Sigmoid colon (tissue), 7 donors: Measurements from ENCODE around the gene PRKACG. TPM values are rescaled to one million over a fixed set of nuclear protein-coding genes. Genes with fewer than 3 reads are reported as not detected.

Experiments
- DNase-seq: peaks from one replicate; pipeline ENCODE4 v3.0.0-alpha.2; 2019
- H3K27ac ChIP-seq, 4 donors: fragments of 200-600 bp; sonication (generic); one replicate each; pipeline ENCODE4 v1.5.1; 2016 to 2019; ENCODE audit warnings: mild to moderate bottlenecking in 1 of 4
- H3K27me3 ChIP-seq, 3 donors: fragments of 200-600 bp; sonication (generic); one replicate each; pipeline ENCODE4 v1.5.1; 2019; ENCODE audit warnings: mild to moderate bottlenecking in 1 of 3
- H3K36me3 ChIP-seq, 4 donors: fragments of 200-600 bp; sonication (generic); one replicate each; pipeline ENCODE4 v1.5.1; 2016 to 2019
- H3K4me1 ChIP-seq, 4 donors: fragments of 200-600 bp; sonication (generic); one replicate each; pipeline ENCODE4 v1.5.1; 2017 to 2019
- H3K4me3 ChIP-seq, 4 donors: fragments of 200-600 bp; sonication (generic); one replicate each; pipeline ENCODE4 v1.5.1; 2017 to 2019; ENCODE audit warnings: mild to moderate bottlenecking in 2 of 4, moderate library complexity in 1 of 4
- H3K9me3 ChIP-seq, 4 donors: fragments of 200-600 bp in 3 of 4; sonication (generic) in 3 of 4; one replicate each; pipeline versions ENCODE4 v1.5.1 to v1.6.1; 2013 to 2019
- EP300 ChIP-seq, 4 donors: sonication (generic); formaldehyde crosslinking; IDR thresholded peaks; one replicate each; pipeline ENCODE4 v1.6.1; 2017; ENCODE audit warnings: antibody characterized with exemption in 4 of 4
- POLR2A ChIP-seq, 2 donors: fragments of 450-650 bp; IDR thresholded peaks; one replicate each; pipeline ENCODE4 v1.6.1; 2016; ENCODE audit warnings: antibody characterized with exemption in 2 of 2, mild to moderate bottlenecking in 2 of 2, moderate library complexity in 2 of 2
- POLR2AphosphoS5 ChIP-seq, 4 donors: sonication (generic); formaldehyde crosslinking; IDR thresholded peaks; one replicate each; pipeline ENCODE4 v1.6.1; 2017; ENCODE audit warnings: antibody characterized with exemption in 4 of 4
- WGBS, 2 donors: extraction: QIAGEN DNeasy Blood & Tissue Kit; methylation state at CpG; one replicate each; pipeline ENCODE4 v1.1.7; 2013; 5-methylcytosine and 5-hydroxymethylcytosine counted together
- intact Hi-C: fragments of 100-400 bp; cut with DNase I; formaldehyde crosslinking; loops from one replicate; pipeline ENCODE4 v1.15.1; 2023
- polyA plus RNA-seq, 3 donors: library from polyadenylated mRNA; stranded (reverse); fragments of 200-250 nt; gene quantifications; one replicate each; pipeline ENCODE4 v1.2.3, GENCODE V29; 2013
- total RNA-seq, 4 donors: library from RNA; depleted of rRNA; stranded (reverse); fragments of >200 nt; gene quantifications; one replicate each; pipeline ENCODE4 v1.1.0, GENCODE V29; 2016
- TF ChIP-seq, protein P1 (sequence below), 4 experiments: fragments of 450-650 bp in 3 of 4; fragments of 200-600 bp in 1 of 4; IDR thresholded peaks; one replicate each; pipeline ENCODE4 v1.5.1; 2016 to 2019; ENCODE audit warnings: antibody characterized with exemption in 4 of 4, mild to moderate bottlenecking in 3 of 4, moderate library complexity in 2 of 4
- donor health status: healthy with polysubstance abuse.
- donor health status: Bipolar disorder and iron deficiency.
- donor health status: healthy.

The PRKACG gene
- total and polyA plus RNA-seq, 7 donors = not detected

DNA sequence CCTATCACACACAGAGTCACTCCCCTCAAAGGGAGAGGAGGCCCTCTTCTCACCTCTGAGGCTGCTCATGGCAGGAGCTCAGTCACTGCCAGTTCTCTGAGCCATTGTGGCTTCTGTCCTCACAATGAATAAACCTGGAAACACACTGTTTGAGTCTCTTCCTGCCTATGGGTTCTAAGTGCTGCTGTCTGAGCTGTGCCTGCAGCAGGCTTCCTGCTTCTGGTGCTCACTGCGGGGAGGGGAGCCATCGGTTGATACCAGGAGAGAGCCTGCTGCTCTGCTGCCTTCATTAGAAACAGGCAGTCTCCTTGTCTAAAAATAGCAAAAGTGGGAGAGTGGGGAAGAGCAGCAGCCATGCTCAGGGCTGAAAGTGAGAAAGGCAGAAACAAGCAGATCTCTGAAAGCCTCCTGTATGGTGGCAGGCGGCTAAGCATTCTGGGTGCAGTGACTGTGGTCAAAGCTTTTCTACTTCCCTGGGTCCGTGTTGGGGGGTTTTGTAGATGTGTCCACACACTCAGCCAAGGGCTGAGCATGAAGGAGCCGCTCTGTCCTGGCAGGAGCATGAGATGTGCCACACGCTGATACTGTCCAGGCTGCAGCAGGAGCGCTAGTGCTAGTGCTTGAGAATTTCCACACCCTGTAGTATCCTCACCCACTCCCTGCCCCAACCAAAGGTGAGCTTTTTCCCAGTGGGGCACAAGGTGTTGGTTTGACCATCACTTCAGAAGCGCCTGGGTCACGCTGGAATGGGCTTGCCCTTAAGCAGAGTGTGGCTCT, 34.2 kb downstream of the PRKACG start:
- Histone ChIP-seq H3K36me3 (no peaks in the 10 kb centered on the region), H3K4me3 (no peak overlapping the region), H3K27me3 (no peaks in the 10 kb centered on the region), H3K4me1 (peaks cover 0 to 71% (median 51%) of the 10 kb centered on the region in 4 donors), H3K27ac (peak overlapping the region in 3 of 4 donors; percentile 80 to 88 (median 86)), H3K9me3 (no peaks in the 10 kb centered on the region)
- TF ChIP-seq, protein P1, sequence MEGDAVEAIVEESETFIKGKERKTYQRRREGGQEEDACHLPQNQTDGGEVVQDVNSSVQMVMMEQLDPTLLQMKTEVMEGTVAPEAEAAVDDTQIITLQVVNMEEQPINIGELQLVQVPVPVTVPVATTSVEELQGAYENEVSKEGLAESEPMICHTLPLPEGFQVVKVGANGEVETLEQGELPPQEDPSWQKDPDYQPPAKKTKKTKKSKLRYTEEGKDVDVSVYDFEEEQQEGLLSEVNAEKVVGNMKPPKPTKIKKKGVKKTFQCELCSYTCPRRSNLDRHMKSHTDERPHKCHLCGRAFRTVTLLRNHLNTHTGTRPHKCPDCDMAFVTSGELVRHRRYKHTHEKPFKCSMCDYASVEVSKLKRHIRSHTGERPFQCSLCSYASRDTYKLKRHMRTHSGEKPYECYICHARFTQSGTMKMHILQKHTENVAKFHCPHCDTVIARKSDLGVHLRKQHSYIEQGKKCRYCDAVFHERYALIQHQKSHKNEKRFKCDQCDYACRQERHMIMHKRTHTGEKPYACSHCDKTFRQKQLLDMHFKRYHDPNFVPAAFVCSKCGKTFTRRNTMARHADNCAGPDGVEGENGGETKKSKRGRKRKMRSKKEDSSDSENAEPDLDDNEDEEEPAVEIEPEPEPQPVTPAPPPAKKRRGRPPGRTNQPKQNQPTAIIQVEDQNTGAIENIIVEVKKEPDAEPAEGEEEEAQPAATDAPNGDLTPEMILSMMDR (IDR thresholded peaks at IDR 0.05) = no peak
- peak in 1 of 4 donors; percentile 67 for TF ChIP-seq EP300 (IDR thresholded peaks at IDR 0.05)
- TF ChIP-seq POLR2AphosphoS5 (IDR thresholded peaks at IDR 0.05) = peak; percentile 81 to 93 (median 90)
- 72 to 87% methylated on average over 9 of the region's 9 CpGs for WGBS, 2 donors
- peak; percentile 87 for DNase-seq
- intact Hi-C loops = loop anchor here (5.0 kb wide), 2 partner anchors 107 to 202 kb away; no protein-coding TSS in a partner anchor

DNA sequence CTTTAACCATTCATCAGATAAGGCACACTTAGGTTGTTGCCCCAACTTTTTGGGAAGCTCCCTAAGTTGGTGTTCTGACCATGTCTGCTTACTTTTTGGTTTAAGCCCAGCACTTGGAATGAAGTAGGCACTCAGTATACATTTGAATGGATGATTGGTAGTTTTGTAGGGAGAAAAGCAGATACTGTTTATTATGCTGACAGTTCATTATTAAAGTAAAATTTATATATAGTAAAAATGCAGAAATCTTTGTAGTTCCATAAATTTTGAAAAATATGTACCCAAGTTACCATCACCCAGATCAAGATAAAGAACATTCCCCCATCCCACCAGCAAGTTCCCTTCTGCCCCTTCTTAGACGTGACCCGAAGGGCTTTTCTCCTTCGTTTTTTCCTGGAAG, 35.4 kb downstream of the PRKACG start:
- Histone ChIP-seq H3K9me3 (no peaks in the 10 kb centered on the region), H3K4me1 (peaks cover 0 to 80% (median 63%) of the 10 kb centered on the region in 4 donors), H3K27ac (peak overlapping the region in 3 of 4 donors; percentile 80 to 88 (median 86)), H3K36me3 (no peaks in the 10 kb centered on the region), H3K4me3 (no peak overlapping the region), H3K27me3 (no peaks in the 10 kb centered on the region)
- intact Hi-C loops = loop anchor here (5.0 kb wide), 1 partner anchor 201 kb away; no protein-coding TSS in a partner anchor
- WGBS, 2 donors = 96 to 98% methylated on average over 3 of the region's 3 CpGs
- TF ChIP-seq POLR2A (IDR thresholded peaks at IDR 0.05) = no peak
- TF ChIP-seq, protein P1 (IDR thresholded peaks at IDR 0.05) = no peak
- TF ChIP-seq EP300 (IDR thresholded peaks at IDR 0.05) = no peak
- TF ChIP-seq POLR2AphosphoS5 (IDR thresholded peaks at IDR 0.05) = no peak
- DNase-seq = no peak

DNA sequence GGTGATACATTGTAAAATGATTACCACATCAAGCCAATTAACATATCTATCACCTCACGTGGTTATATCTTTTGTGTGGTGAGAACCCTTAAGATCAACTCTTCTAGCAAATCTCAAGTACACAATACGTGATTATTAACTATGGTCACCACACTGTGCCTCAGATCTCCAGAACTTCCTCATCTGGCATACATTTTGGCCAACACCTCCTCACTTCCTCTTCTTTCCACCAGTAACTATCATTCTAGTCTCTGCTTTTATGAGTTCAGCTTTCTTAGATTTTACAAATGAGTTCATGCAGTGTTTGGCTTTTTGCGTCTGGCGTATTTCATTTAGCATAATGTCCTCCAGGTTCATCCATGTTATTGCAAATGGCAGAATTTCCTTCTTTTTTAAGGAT, 35.8 kb downstream of the PRKACG start:
- 75 to 82% methylated on average over 4 of the region's 4 CpGs for WGBS, 2 donors
- intact Hi-C loops = loop anchor here (5.0 kb wide), 1 partner anchor 201 kb away; no protein-coding TSS in a partner anchor
- no peak for TF ChIP-seq EP300 (IDR thresholded peaks at IDR 0.05)
- TF ChIP-seq POLR2AphosphoS5 (IDR thresholded peaks at IDR 0.05) = no peak
- Histone ChIP-seq H3K4me3 (no peak overlapping the region), H3K27ac (peak overlapping the region in 3 of 4 donors; percentile 80 to 88 (median 86)), H3K27me3 (no peaks in the 10 kb centered on the region), H3K4me1 (peaks cover 0 to 80% (median 62%) of the 10 kb centered on the region in 4 donors), H3K9me3 (no peaks in the 10 kb centered on the region), H3K36me3 (no peaks in the 10 kb centered on the region)
- DNase-seq = no peak

DNA sequence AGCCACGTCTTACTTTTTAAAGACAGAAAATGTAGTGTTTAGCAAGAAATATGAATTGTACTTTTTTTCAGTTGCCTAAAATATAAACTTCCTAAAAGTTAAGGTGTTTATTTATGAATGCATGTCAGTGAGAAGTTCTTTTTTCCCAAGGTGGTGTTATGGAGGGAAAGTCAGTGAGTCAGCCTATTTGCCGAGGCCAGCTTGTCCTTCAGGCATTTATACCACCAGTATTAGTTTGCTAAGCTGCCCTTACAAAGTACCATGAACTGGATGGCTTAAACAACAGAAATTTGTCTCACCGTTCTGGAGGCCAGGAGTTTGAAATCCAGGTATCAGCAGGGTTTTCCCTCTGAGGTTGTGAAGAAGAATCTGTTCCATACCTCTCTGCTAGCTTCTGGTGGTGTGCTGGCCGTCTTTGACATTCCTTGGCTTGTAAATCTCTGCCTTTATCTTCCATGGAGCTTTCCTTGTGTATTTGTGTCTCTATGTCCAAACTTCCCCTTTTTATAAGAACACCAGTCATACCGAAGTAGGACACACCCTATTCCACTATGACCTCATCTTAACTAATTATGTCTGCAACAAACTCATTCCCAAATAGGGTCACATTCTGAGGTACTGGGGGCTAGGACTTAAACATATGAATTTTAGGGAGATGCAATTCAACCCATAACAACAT, 38.4 kb downstream of the PRKACG start:
- Histone ChIP-seq H3K36me3 (no peaks in the 10 kb centered on the region), H3K9me3 (no peaks in the 10 kb centered on the region), H3K4me1 (peaks cover 0 to 58% (median 42%) of the 10 kb centered on the region in 4 donors), H3K27ac (peak overlapping the region; percentile 14 to 86 (median 76)), H3K4me3 (peak overlapping the region in 3 of 4 donors; percentile 28 to 36 (median 35)), H3K27me3 (no peaks in the 10 kb centered on the region)
- 40 to 51% methylated on average over 5 of the region's 5 CpGs for WGBS, 2 donors
- intact Hi-C loops = loop anchor here (5.0 kb wide), 1 partner anchor 198 kb away; no protein-coding TSS in a partner anchor
- DNase-seq = no peak
- peak in 3 of 4 donors; percentile 43 to 59 (median 50) for TF ChIP-seq POLR2AphosphoS5 (IDR thresholded peaks at IDR 0.05)
- no peak for TF ChIP-seq POLR2A (IDR thresholded peaks at IDR 0.05)
- TF ChIP-seq, protein P1 (IDR thresholded peaks at IDR 0.05) = no peak
- no peak for TF ChIP-seq EP300 (IDR thresholded peaks at IDR 0.05)

DNA sequence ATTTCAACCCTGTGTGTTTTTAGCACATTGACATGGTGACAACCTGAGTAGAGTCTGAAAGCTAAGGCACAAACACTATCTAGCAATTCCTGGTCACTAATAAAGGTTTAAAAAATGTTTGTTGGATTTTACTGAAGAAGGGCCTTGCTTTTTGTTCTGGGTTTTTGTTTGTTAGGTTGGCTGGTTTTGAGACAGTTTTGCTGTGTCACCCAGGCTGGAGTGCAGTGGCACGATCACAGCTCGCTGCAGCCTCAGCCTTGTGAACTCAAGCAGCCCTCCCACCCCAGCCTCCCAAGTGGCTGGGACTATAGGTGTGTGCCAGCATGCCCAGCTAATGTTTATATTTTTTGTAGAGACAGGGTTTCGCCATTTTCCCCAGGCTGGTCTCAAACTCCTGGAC, 39.0 kb downstream of the PRKACG start:
- no peaks in the 10 kb centered on the region for H3K36me3 ChIP-seq
- no peaks in the 10 kb centered on the region for H3K9me3 ChIP-seq
- no peak for DNase-seq
- peaks cover 0 to 52% (median 36%) of the 10 kb centered on the region in 4 donors for H3K4me1 ChIP-seq
- peak overlapping the region in 3 of 4 donors; percentile 28 to 36 (median 35) for H3K4me3 ChIP-seq
- H3K27ac ChIP-seq = peak overlapping the region in 3 of 4 donors; percentile 75 to 86 (median 76)
- no peaks in the 10 kb centered on the region for H3K27me3 ChIP-seq
- TF ChIP-seq EP300 (IDR thresholded peaks at IDR 0.05) (no peak), POLR2A (IDR thresholded peaks at IDR 0.05) (no peak), POLR2AphosphoS5 (IDR thresholded peaks at IDR 0.05) (no peak)
- TF ChIP-seq, protein P1 (IDR thresholded peaks at IDR 0.05) = no peak
- 80 to 90% methylated on average over 3 of the region's 3 CpGs for WGBS, 2 donors
- intact Hi-C loops = loop anchor here (5.0 kb wide), 1 partner anchor 198 kb away; no protein-coding TSS in a partner anchor
